COLO829 (cell line): ENCODE results near the gene SLC38A3.
"Not testable (repeated sequence)": the region's sequence is repeated elsewhere in the genome, so short reads cannot be mapped to it uniquely, and the experiment has no call there.

Source experiments
- DNase-seq: peaks from one replicate; pipeline ENCODE4 v3.0.0; 2012; ENCODE audit warnings: low spot score

The SLC38A3 gene

DNA sequence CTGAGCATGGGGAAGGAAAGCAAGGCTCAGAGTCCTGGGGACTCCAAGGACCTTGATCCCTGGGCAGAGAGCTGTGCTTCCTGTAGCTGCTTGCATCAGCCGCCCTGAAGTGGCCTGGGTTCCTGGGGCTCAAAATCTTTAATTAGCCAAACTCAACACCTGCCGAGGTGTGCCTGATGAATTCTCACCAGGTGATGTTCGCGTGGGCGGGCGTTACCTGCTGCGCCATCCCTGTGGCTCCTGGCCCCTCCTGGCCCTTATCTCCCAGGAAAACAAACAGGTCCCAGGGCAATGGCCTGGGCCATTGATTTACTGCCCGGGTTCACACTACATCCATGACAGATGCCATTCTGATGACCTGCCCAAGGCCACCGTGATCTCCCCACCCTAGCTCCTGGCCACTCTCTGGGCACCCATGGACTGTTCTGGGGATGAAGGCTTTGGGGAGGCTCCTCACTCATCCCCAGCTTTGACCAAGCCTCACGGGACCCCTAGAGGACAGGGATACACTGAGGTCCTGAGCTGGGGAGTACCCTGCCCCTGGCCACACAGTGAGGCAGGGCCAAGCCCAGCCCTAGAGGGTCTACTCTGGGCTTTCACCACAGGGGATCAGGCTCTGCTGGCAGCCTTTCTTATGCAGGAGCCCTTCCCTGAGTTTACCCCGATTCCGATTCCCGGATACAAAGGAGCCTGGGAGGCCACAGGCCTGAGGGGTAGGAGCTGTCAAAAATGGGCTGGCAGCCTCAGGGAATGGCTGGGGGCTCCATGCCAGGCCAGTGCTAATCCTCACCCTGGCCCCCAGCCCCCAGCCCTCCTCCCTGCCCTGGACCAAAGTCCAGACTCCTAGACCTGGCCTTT is 5.7 kb downstream of the SLC38A3 start:
- no peak for DNase-seq

DNA sequence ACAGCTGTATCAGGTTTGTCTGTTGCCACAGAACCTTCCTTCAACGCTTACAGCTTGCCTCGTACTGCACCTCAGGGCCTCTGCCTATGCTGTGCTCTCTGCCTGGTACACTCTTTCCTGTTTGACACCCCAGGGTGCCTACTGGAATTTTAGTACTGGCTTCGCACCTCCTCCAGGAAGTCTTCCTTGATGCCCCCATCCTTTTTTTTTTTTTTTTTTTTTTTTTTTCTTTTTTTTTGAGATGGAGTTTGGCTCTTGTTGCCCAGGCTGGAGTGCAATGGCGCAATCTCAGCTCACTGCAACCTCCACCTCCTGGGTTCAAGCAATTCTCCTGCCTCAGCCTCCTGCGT is 6.3 kb downstream of the SLC38A3 start:
- DNase-seq = not testable (repeated sequence)

DNA sequence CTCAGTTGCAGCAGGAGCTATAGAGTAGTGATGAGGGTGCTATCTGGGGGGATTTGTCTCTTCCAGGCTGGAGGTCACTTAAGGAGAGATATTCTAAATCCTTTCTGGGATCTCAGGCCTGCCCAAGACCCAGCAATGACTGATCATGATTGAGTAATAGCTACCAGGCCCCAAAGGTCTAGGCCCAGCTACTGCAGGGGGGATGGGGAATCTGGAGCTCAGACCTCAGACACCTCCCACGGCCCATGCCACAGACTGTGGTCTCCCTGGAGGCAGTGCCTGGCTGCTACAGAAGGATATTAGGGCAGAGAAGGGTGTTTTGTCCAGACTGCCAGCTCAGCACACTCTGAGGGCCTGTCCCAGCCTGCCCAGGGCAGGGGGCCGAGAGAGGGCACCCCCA is 6.9 kb downstream of the SLC38A3 start:
- DNase-seq = no peak

DNA sequence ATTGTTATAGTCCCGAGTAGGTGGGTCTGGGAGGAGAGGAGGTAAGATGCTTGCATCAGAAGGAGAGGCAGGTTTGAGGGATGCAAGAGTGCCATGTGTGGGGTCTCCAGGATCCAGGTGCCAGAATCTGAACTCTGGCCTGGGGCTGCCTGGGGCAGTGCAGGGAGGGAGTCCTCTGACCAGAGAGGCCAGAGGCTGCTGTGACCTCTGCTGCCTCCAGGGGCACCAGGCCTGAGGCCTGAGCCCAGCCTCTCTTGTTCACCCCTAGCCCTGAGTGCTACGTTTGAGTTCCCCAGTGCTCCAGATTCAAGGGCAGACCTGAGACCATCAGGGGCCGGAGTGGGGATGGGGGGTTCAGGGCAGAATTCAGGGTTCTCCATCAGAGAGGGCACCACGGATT is 7.4 kb downstream of the SLC38A3 start:
- DNase-seq = no peak

DNA sequence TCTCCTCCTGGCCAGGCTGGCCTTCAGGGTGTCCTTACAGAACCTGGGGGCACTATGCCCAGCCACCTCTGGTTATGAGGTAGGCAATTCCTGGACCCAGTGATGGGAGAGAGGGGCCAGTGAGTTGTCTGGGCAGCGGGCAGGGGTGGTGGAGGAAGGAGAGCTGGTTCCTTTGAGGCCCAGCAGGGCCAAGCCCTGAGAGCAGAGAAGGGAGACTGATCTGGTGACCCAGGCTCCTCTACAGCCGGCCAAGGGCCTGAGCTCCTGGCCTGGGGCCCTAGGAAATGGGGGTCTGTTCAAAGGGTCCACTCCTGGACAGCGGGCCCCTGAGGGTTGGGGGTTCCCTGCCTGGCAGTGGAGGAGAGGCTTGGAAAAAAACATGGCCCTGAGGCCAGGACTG is 7.9 kb downstream of the SLC38A3 start:
- no peak for DNase-seq

DNA sequence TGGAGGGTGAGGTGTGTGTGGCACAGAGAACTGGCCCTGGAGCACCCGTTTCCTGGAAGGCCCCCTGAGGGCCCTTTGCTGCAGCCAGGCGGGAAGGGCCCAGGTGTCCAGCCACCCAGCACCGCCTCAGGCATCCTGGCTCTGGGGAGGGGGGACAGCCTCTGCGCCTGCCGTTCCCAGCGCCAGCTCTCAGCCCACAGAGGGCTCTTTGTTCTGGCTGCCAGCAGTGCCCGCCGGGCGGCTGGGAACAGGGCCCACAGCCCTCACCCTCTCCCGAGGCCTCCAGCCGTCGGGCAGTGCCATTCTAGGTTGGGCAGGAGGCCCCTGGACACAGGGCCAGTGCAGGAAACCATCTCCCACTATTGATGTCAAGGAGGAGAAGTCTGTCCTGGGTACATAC is 8.3 kb downstream of the SLC38A3 start:
- DNase-seq = peak; percentile 59

DNA sequence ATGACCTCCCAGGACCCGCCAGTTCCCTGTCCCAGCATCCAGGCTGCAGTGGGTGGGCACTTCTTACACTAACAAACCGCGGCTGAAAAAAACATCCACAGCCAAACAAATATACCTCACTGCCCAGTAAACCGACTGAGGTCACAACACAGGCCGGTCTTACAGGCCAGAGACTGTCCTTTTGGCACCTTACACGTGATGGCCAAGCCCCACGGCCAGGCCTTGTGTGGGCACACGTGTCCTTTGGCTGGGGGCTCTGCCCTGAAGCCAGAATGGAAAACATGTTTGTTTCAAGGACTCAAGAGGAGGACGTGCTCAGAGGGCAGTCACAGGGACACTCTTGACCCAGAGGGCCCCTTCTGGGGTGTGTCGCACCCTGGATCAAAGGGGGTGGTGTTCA is 9.8 kb downstream of the SLC38A3 start:
- DNase-seq = no peak

DNA sequence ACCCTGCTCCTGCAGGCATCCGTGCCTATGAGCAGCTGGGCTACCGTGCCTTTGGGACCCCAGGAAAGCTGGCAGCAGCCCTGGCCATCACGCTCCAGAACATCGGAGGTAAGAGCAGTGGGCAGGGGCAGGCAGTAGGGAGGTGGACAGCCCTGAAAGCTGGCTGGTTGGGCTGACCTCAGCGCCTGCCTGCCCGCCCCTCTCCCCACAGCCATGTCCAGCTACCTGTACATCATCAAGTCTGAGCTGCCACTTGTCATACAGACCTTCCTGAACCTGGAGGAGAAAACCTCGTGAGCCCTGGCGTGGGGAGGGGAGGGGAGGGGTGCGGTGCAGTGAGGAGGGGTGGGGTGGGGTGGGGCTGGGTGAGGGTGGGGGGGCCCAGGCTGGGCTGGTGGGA is 10.5 kb downstream of the SLC38A3 start:
- DNase-seq = no peak

DNA sequence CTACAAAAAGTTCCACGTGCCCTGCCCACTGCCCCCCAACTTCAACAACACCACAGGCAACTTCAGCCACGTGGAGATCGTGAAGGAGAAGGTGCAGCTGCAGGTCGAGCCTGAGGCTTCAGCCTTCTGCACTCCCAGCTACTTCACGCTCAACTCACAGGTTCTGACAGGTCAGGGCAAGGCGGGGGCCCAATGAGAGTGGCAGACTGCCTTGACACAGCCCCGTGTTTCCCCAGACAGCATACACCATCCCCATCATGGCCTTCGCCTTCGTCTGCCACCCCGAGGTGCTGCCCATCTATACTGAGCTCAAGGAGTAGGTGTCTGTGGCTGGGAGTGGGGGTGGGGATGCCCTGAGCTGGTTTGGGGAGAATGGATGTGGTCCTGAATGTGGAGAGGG is 12.6 kb downstream of the SLC38A3 start:
- no peak for DNase-seq

DNA sequence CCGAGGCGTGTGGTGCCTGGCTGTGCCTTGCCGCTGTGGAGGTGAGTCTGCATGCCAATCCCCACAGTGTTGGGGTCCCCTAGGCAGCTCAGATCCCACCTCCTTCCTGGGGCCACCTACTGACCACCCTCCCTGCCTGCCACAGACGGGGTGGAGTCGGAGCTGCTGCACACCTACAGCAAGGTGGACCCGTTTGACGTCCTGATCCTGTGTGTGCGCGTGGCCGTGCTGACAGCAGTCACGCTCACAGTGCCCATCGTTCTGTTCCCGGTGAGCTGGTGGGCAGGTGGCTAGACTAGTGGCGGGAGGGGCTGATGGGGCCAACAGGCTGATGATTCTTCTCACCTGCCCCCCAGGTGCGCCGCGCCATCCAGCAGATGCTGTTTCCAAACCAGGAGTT is 13.4 kb downstream of the SLC38A3 start:
- no peak for DNase-seq

DNA sequence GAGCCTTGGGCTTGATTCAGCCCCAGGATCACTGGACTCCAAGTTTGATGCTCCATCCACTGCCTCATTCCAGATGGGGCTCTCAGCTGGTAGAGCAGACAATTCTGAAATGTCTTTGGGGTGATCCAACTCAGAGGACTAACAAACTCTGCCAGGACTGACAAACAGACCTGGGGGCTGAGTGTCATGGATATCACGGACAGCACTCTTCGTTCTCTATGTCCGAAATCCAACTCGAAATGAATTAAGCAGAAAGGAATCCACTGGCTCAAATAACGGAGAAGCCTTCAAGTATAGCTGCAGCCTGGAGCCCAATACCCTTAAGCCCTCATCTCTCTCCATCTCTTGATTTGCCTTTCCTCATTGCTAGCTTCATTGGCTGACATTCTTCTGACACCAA is 14.2 kb downstream of the SLC38A3 start:
- DNase-seq = no peak

DNA sequence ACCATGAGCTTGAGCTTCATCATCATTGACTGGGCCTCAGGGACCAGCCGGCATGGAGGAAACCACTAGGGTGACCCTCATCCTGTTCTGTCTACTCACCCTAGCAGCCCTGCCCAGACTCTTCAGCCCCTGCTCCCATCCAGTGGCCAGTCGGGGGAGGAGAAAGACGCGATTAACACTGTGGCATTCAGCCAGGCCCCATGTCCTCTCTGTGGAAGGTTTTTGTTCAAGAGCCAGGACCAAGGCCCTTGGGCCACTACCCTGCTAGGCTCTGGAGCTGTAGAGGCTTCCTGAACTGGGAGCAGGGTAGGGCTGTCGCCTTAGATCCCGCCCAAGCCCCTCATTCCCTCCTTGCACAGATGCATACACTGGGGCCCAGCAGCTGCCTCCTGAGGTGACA is 15.0 kb downstream of the SLC38A3 start:
- DNase-seq = no peak

DNA sequence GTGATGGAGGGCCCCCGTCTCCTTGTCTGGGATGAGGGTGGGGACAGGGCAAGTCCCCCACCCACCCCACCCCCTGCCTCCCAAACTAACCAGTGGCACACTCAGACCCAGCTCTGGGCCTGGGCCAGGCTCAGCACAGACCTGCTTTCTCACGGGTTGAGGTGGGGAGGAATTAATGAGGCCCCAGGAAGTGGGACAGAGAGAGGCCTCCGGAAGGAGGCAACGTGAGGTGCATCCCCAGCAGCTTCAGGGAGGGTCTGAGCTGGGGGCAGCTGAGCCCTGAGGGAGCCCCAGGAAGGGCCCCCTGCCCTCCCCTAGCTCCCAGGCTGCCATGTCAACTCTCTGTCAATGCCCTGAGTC is 16.0 kb downstream of the SLC38A3 start:
- DNase-seq = no peak

DNA sequence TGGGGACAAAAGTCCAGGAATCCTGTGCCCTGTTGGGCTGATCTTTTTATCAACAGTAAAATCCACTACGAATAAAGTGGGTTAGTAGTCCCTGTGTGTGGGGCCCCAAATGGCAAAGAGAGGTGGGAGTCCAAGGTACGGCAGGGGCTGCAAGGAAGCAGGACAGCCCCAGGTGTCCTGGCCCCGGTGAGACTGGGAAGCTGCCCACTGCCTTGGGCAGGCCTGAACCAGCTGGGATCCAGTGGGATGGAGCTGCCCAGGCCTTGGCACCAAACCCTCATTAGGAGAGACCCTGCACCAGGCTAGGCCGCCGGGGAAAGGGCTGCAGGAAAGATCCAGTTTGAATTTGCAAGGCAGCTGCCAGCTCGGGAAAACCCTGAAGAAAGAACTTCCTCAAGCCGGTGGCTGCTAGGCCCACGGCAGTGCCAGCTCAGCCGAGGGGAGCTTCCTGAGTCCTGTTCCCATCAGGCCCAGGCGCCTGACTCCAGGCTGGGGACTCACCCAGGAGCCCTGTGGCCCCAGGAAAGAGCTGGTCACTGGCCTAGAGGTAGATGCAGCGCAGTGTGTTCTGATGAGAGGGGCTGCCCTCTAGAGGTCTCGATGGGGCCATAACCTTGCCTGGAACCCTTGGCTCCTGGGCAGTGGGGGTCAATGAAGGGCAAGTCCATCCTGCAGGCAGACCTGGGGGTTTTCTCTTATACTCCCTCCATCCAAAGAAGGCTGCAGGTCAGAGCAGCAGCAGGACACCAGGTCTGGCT is 16.5 kb downstream of the SLC38A3 start:
- no peak for DNase-seq

DNA sequence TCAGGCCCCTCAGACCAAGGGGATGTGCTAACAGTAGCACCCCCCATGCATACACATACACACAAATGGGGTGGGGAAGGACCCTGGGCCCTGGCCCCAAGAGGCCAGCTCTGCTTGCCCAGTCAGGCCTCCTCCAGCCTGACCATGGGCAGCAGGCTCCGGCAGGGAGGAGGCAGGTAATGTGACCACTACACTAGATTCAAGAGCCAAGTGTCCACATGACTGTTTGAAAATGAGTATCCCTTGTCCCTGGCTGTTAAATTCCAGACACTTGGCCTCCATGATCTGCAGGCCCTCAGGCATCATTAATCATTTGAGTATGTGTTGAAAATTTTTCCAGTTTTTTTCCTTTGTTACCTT is 17.1 kb downstream of the SLC38A3 start:
- no peak for DNase-seq

DNA sequence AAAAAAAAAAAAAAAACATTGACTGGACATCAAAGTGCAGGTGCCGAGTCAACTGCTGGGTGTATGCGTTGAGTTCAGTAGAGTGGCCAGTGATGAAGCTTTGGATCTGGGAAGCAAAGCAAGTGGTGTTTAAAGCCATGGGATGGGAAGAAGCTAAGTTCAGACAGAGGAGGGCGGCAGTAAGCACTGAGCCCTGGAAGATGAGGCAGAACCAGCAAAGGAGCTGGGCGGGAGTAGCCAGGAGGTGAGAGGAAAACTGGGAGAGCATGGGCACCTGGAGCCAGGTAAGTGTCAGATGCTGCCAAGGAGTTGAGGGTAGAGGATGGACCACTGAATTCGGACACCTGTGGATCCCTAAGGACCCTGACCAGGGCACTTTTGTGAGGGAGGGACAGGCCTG is 19.6 kb downstream of the SLC38A3 start:
- no peak for DNase-seq

DNA sequence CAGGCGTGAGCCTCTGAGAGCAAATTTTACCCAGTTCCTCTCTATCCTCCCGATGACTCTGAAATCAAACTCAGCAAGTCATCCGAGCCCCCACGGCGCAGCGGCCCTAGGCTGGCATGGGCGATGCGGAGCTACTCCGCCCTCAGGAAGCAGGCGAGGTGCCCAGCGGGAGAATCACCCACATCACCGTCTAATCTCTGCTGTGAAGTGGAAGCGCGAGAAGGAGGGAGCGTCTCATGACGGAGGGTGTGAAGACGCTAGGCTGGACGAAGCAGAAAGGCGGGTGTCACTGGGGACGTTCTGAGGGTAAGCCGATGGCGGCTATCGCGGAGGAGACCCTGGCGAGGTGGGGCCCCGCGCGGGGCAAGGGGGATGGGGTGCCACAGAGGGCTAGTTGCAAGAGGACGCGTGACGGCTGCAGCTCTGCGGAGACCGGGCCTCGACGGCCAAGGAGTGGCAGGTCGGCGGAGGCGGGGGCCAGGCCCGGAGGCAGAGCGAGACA is 21.9 kb downstream of the SLC38A3 start:
- no peak for DNase-seq

DNA sequence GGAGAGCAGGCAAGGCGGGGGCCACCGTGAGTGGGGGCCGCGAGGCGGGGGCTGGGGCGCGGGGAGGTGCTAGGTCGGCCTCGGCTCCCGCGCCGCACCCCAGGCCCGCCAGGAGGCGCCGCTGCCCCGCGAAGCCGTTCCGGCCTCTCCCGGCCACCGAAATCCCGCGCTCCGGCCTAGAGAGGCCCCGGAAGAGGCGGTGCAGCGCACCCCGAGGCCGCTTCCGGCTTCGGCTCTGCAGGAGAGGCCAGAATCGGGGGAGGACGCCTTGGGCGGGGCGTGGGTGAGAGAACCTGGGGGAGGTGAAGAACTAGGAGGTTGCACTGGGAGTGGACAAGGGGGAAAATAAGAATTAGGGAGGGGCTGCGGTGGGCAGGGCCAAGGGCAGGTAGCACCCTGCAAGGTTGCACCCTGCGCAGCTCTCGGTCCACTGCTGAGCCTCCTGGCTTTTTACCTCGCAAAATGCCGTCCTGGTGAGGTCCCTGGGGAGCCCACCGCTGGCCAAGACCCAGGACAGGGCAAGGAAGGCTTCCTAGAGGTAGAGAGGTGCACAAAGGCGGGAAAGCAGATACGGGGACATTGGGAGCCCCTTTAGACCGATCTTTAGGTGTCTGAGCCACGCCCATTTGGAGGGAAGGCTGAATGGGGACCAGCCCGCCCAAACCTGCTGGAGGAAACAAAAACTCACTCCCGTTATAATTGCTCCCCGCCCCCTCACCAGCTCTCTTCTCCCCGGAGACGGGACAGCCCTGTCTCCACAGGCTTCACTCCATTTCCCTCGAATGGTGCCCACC is 22.5 kb downstream of the SLC38A3 start:
- DNase-seq = peak; percentile 92

DNA sequence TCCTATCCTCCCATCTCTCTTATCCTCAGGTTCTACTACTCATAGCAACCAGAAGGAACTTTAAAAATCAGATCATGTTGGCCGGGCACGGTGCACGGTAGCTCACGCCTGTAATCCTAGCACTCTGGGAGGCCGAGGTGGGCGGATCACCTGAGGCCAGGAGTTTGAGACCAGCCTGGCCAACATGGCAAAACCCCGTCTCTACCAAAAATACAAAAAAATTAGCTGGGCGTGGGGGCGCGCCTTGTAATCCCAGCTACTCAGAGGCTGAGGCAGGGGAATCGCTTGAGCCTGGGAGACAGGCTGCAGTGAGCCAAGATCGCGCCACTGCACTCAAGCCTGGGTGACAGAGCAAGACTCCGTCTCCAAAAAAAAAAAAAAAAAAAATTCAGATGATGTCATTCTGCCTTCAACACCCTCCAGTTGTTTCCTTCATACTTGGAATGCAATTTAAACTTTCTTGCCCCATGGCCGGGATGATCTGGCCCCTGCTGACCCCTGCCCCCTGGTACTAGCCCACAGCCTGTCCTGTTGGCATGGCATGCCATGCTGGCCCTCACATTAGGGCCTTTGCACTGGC is 23.2 kb downstream of the SLC38A3 start:
- DNase-seq = not testable (repeated sequence)

DNA sequence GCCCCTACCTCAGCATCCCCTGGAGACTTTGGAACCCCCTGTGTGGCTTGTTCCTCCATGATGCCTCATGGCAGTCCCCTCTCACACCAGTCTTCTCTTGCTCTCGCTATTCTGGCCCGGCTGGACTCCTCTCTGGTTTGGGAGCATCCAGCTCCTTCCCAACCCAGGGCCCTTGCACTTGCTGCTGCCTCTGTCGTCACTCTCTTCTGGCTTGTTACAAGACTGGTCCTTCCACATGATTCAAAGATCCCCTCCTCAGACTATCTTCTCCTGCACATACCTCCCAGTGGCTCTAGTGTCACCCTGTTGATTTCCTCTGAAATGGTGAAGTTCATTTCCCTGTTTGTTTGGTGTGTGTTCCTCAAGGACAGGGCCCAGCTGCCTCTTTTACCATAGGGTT is 24.4 kb downstream of the SLC38A3 start:
- no peak for DNase-seq

DNA sequence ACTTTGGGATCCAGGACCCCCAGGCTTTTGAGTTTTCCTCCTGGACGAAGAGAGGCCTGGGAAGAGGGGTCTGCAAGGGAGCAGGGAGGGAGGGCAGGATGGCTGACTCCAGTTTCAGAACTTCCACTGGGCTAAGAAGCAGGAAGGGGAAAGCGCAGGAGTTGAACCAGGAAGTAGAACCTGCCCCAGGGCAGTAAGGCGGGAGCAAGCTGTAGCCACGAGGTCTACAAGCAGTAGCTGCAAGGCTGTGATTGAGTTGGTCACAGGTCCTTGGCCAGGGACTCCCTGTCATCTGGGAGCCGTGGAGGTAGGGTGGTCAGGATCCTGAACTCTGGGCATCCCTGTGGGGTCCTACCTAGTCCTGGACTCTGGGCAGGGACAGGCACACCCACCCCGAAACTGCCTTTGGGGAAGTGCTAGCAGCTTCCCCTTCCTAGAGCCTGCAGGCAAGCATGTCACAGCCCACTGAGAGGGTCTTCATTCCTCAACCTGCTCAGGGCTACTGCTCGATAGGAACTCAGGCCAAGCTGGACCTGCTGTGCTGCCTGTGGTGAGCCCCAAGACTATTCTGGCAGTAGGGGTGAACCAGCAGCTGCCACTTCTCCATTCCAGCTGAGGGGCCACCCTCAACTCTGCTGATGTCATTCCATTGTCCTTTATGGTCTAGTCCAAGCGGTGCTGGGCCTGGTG is 25.2 kb downstream of the SLC38A3 start:
- no peak for DNase-seq

DNA sequence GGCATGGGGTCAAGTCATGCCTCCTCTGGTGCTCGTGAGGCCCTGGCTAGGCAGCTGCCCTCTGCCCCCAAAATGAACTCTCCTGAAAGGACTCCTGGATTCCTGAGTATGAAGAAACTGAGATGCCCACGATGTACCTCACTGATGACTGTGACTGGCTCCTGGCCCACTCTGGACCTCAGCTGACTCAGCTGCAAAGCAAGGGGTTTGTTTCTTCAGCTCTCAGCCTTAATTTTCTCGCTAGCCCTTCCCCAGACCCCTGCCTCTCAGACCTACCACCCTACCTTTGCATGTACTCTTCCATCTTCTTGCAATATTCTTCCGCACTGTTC is 25.7 kb downstream of the SLC38A3 start:
- no peak for DNase-seq
